Measurements from ENCODE around the gene MTHFD1.

MTHFD1 gene

GRCh38 chr14:64407329-64407728 lies 19.2 kb downstream of the MTHFD1 start:
- no peak for DNase-seq

- DNase-seq: no peak
Measured at GRCh38 chr14:64409126-64409920, 21.2 kb downstream of the MTHFD1 start.

GRCh38 chr14:64410084-64410774 lies 22.1 kb downstream of the MTHFD1 start:
- DNase-seq: no peak

- no peak for DNase-seq
Measured at GRCh38 chr14:64411001-64411400, 22.8 kb downstream of the MTHFD1 start.

GRCh38 chr14:64412237-64412636 lies 24.1 kb downstream of the MTHFD1 start:
- DNase-seq: no peak

GRCh38 chr14:64416348-64416932 lies 28.3 kb downstream of the MTHFD1 start:
- DNase-seq: no peak

- DNase-seq: no peak
Measured at GRCh38 chr14:64417055-64417770, 29.1 kb downstream of the MTHFD1 start.

GRCh38 chr14:64417771-64418125 lies 29.6 kb downstream of the MTHFD1 start:
- no peak for DNase-seq

- no peak for DNase-seq
Measured at GRCh38 chr14:64419003-64419402, 30.9 kb downstream of the MTHFD1 start.

GRCh38 chr14:64421166-64421565 lies 33.0 kb downstream of the MTHFD1 start:
- DNase-seq: no peak

GRCh38 chr14:64422005-64422404 lies 33.9 kb downstream of the MTHFD1 start:
- DNase-seq: no peak

- no peak for DNase-seq
Measured at GRCh38 chr14:64422756-64423155, 34.6 kb downstream of the MTHFD1 start.

GRCh38 chr14:64423987-64424386 lies 35.8 kb downstream of the MTHFD1 start:
- DNase-seq: no peak

GRCh38 chr14:64434528-64434927 lies 46.4 kb downstream of the MTHFD1 start:
- DNase-seq: no peak

- DNase-seq: no peak
Measured at GRCh38 chr14:64438181-64438841, 50.2 kb downstream of the MTHFD1 start.

GRCh38 chr14:64439141-64439540 lies 51.0 kb downstream of the MTHFD1 start:
- DNase-seq: no peak

GRCh38 chr14:64440494-64440893 lies 52.3 kb downstream of the MTHFD1 start:
- no peak for DNase-seq

- no peak for DNase-seq
Measured at GRCh38 chr14:64442300-64442988, 54.3 kb downstream of the MTHFD1 start.

GRCh38 chr14:64444140-64444539 lies 56.0 kb downstream of the MTHFD1 start:
- no peak for DNase-seq

- DNase-seq: no peak
Measured at GRCh38 chr14:64444984-64445845, 57.1 kb downstream of the MTHFD1 start.
